OCI-LY1 (cell line): ENCODE results near the gene SEC22C.
A peak's percentile ranks its signal among the peaks of the same experiment; 100 is the strongest.

Experiments used
- H2AFZ ChIP-seq: fragments of 200-600 bp; sonication (generic), shearing (Covaris generic); 2 replicates; pipeline ENCODE4 v1.6.0; 2014; ENCODE audit warnings: antibody characterized with exemption, mild to moderate bottlenecking, low read length
- H3F3A ChIP-seq: fragments of 200-600 bp; sonication (generic), shearing (Covaris generic); 2 replicates; pipeline ENCODE4 v1.6.0; 2014; ENCODE audit warnings: mild to moderate bottlenecking, antibody characterized with exemption, low read length, moderate library complexity; ENCODE audit not compliant: insufficient read depth
- H3K27ac ChIP-seq: fragments of 200-600 bp; sonication (generic); 2 replicates; pipeline ENCODE4 v1.5.1; 2014; ENCODE audit warnings: low read length, mixed run types, mild to moderate bottlenecking, low read depth; ENCODE audit not compliant: poor library complexity, severe bottlenecking
- H3K27me3 ChIP-seq: fragments of 200-600 bp; sonication (generic); 2 replicates; pipeline ENCODE4 v1.6.0; 2014; ENCODE audit warnings: antibody characterized with exemption, mild to moderate bottlenecking, low read length, moderate library complexity; ENCODE audit not compliant: insufficient read depth
- H3K36me3 ChIP-seq: fragments of 200-600 bp; sonication (generic); 2 replicates; pipeline ENCODE4 v1.6.1; 2014; ENCODE audit warnings: mild to moderate bottlenecking, antibody characterized with exemption, low read length, moderate library complexity, mixed read lengths; ENCODE audit not compliant: insufficient read depth
- H3K4me1 ChIP-seq: fragments of 200-600 bp; sonication (generic); 2 replicates; pipeline ENCODE4 v1.5.1; 2014; ENCODE audit warnings: mild to moderate bottlenecking, low read length, moderate library complexity; ENCODE audit not compliant: insufficient read depth, severe bottlenecking
- H3K4me2 ChIP-seq: fragments of 200-600 bp; sonication (generic), shearing (Covaris generic); 2 replicates; pipeline ENCODE4 v1.6.1; 2014; ENCODE audit warnings: low read length
- H3K4me3 ChIP-seq: fragments of 200-600 bp; sonication (generic); 2 replicates; pipeline ENCODE4 v1.5.1; 2014; ENCODE audit warnings: low read length, low read depth, mild to moderate bottlenecking, mixed read lengths; ENCODE audit not compliant: poor library complexity, severe bottlenecking
- H3K79me2 ChIP-seq: fragments of 200-600 bp; shearing (Covaris generic); 2 replicates; pipeline ENCODE4 v1.6.1; 2016; ENCODE audit warnings: mixed run types, low read length, mixed read lengths; ENCODE audit not compliant: insufficient read depth
- H3K9ac ChIP-seq: fragments of 200-600 bp; sonication (generic), shearing (Covaris generic); 2 replicates; pipeline ENCODE4 v1.6.1; 2014; ENCODE audit warnings: mild to moderate bottlenecking, low read length, mixed read lengths
- H3K9me2 ChIP-seq: fragments of 200-600 bp; sonication (generic), shearing (Covaris generic); 2 replicates; pipeline ENCODE4 v1.6.1; 2014; ENCODE audit warnings: low read depth, mild to moderate bottlenecking, low read length, mixed read lengths
- H3K9me3 ChIP-seq: fragments of 200-600 bp; shearing (Covaris generic); 2 replicates; pipeline ENCODE4 v1.6.1; 2014; ENCODE audit warnings: low read length, mixed read lengths
- H4K20me1 ChIP-seq: fragments of 200-600 bp; sonication (generic), shearing (Covaris generic); 2 replicates; pipeline ENCODE4 v1.6.0; 2016; ENCODE audit warnings: mild to moderate bottlenecking, low read length; ENCODE audit not compliant: insufficient read depth
- EZH2 ChIP-seq: fragments of 200-600 bp; sonication (generic), shearing (Covaris generic); IDR thresholded peaks from 2 replicates; pipeline ENCODE4 v1.8.0; 2017; ENCODE audit warnings: borderline replicate concordance, mixed run types, mild to moderate bottlenecking, antibody characterized with exemption, low read length, moderate library complexity, mixed read lengths
- TF ChIP-seq, protein P1 (sequence below): fragments of 200-600 bp; sonication (generic), shearing (Covaris generic); IDR thresholded peaks from 2 replicates; pipeline ENCODE4 v1.5.1; 2017; ENCODE audit warnings: mild to moderate bottlenecking, antibody characterized with exemption, low read length, moderate library complexity, mixed read lengths

The SEC22C gene

DNA sequence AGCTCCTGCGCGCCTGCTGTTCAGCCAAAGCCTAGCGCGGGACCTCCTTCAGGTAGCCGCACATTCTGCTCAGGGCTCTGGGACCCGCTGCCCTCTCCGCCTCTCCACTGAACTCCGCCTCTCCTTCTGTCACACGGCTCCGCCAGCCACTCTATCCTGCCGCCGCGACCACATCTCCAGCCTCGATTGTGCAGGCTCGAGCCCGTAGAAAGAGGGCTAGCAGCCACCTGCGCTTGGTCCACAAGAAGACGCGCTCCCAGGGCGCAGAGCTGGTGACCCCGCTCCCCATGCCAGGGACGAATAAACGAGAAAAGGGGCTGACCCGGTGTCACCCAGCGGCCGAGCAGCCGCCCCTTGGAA lies 80.5 kb downstream of the SEC22C start:
- no peaks in the 10 kb centered on the region for H3K36me3 ChIP-seq
- H3K4me3 ChIP-seq: no peak overlapping the region
- H3K79me2 ChIP-seq: no peaks in the 10 kb centered on the region
- H4K20me1 ChIP-seq: no peaks in the 10 kb centered on the region
- no peak overlapping the region for H3K9ac ChIP-seq
- H3F3A ChIP-seq: no peaks in the 10 kb centered on the region
- H3K4me1 ChIP-seq: peaks cover 10% of the 10 kb centered on the region
- H3K27me3 ChIP-seq: peaks cover 9% of the 10 kb centered on the region; the same call in 1 of the 2 replicates
- H3K27ac ChIP-seq: no peak overlapping the region
- no peak overlapping the region for H2AFZ ChIP-seq
- TF ChIP-seq, protein P1, sequence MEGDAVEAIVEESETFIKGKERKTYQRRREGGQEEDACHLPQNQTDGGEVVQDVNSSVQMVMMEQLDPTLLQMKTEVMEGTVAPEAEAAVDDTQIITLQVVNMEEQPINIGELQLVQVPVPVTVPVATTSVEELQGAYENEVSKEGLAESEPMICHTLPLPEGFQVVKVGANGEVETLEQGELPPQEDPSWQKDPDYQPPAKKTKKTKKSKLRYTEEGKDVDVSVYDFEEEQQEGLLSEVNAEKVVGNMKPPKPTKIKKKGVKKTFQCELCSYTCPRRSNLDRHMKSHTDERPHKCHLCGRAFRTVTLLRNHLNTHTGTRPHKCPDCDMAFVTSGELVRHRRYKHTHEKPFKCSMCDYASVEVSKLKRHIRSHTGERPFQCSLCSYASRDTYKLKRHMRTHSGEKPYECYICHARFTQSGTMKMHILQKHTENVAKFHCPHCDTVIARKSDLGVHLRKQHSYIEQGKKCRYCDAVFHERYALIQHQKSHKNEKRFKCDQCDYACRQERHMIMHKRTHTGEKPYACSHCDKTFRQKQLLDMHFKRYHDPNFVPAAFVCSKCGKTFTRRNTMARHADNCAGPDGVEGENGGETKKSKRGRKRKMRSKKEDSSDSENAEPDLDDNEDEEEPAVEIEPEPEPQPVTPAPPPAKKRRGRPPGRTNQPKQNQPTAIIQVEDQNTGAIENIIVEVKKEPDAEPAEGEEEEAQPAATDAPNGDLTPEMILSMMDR: no peak
- no peak for TF ChIP-seq EZH2
- H3K9me3 ChIP-seq: no peaks in the 10 kb centered on the region
- no peaks in the 10 kb centered on the region for H3K9me2 ChIP-seq
- peak overlapping the region; percentile 96; the same call in 1 of the 2 replicates for H3K4me2 ChIP-seq

DNA sequence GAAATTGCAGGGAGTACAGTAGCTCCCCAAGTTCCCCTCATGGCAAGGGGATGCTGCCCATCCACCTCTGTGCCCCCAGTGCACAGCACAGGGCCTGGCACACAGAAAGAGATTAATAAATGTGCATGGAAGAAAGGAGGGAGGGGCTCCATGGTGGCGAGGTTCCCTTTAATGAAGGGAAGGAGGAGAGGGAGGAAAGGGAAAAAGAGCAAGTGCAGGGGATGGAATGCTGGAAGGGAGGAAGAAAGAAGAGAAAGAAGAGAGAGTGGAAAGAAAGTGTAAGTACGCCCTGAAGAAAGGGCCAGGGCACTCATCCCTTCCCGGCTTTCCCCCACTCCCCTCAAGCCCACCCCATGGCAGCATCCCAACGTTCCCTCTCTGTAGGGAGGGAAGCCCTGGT lies 80.9 kb downstream of the SEC22C start:
- Histone ChIP-seq H2AFZ (no peak overlapping the region), H4K20me1 (no peaks in the 10 kb centered on the region), H3K4me1 (peaks cover 10% of the 10 kb centered on the region), H3K4me2 (no peak overlapping the region), H3K9ac (no peak overlapping the region), H3K36me3 (no peaks in the 10 kb centered on the region), H3K4me3 (no peak overlapping the region), H3K27ac (no peak overlapping the region), H3K79me2 (no peaks in the 10 kb centered on the region), H3F3A (no peaks in the 10 kb centered on the region), H3K27me3 (peaks cover 9% of the 10 kb centered on the region; the same call in 1 of the 2 replicates), H3K9me3 (no peaks in the 10 kb centered on the region), H3K9me2 (no peaks in the 10 kb centered on the region)
- TF ChIP-seq, protein P1: no peak
- no peak for TF ChIP-seq EZH2

DNA sequence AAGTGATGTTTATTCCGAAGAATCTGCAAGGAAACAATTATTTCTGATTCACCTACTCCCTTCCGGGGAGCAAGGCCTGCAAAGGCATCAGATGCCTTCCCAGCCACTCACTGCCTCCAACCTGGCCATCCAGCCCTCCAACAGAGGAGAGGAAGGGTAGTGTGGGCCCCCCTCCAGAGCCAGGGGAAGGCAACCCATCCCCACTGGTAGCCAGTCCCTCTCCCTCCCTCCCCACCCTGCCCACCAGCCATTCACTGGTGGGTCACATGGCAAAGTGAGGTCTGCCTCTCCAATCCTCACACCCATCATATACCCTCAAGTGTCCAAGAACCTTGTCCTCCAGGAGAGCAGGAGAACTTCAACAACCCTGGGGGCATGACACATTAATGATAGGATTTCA lies 81.7 kb downstream of the SEC22C start:
- peaks cover 9% of the 10 kb centered on the region; the same call in 1 of the 2 replicates for H3K27me3 ChIP-seq
- no peak overlapping the region for H3K27ac ChIP-seq
- no peak overlapping the region for H3K9ac ChIP-seq
- H3K9me3 ChIP-seq: no peaks in the 10 kb centered on the region
- no peaks in the 10 kb centered on the region for H3K36me3 ChIP-seq
- H3K4me3 ChIP-seq: no peak overlapping the region
- no peak overlapping the region for H2AFZ ChIP-seq
- no peaks in the 10 kb centered on the region for H3F3A ChIP-seq
- no peak for TF ChIP-seq EZH2
- TF ChIP-seq, protein P1: no peak
- H3K4me2 ChIP-seq: no peak overlapping the region
- H3K4me1 ChIP-seq: peaks cover 10% of the 10 kb centered on the region
- no peaks in the 10 kb centered on the region for H4K20me1 ChIP-seq
- H3K79me2 ChIP-seq: no peaks in the 10 kb centered on the region
- H3K9me2 ChIP-seq: no peaks in the 10 kb centered on the region
